ENCODE results near the gene QDPR.
"Not testable (repeated sequence)": the region's sequence is repeated elsewhere in the genome, so short reads cannot be mapped to it uniquely, and the experiment has no call there.

Gene QDPR

GRCh38 chr4:17511950-17512795, at the start of gene QDPR:
TSS of gene QDPR (minus strand) at chr4:17512090. CDS start at chr4:17512054, 36 bp downstream.
- DNase-seq, result peak in 1 of 2 experiments; percentile 59

- no peak for DNase-seq
These were observed 49.5 kb upstream of the QDPR start for GRCh38 chr4:17561195-17561909.

- no peak for DNase-seq
These were observed 48.3 kb upstream of the QDPR start for GRCh38 chr4:17560065-17560673.

- no peak for DNase-seq
These were observed 47.8 kb upstream of the QDPR start for GRCh38 chr4:17559709-17560048.

GRCh38 chr4:17558941-17559708, 47.2 kb upstream of the QDPR start:
- DNase-seq, result no peak

- no peak for DNase-seq
These were observed 46.0 kb upstream of the QDPR start for GRCh38 chr4:17557880-17558279.

- no peak for DNase-seq
These were observed 44.6 kb upstream of the QDPR start for GRCh38 chr4:17556498-17556897.

- no peak for DNase-seq
These were observed 42.7 kb upstream of the QDPR start for GRCh38 chr4:17554568-17554967.

- DNase-seq, result no peak
These were observed 40.5 kb upstream of the QDPR start for GRCh38 chr4:17552427-17552826.

- no peak for DNase-seq
These were observed 38.7 kb upstream of the QDPR start for GRCh38 chr4:17550549-17550948.

- no peak for DNase-seq
These were observed 34.8 kb upstream of the QDPR start for GRCh38 chr4:17546678-17547077.

- DNase-seq, result no peak
These were observed 34.3 kb upstream of the QDPR start for GRCh38 chr4:17546222-17546621.

- no peak for DNase-seq
These were observed 33.7 kb upstream of the QDPR start for GRCh38 chr4:17545374-17546140.

GRCh38 chr4:17544831-17545234, 32.9 kb upstream of the QDPR start:
- DNase-seq, result no peak

GRCh38 chr4:17544205-17544604, 32.3 kb upstream of the QDPR start:
- DNase-seq, result no peak

GRCh38 chr4:17537060-17537459, 25.2 kb upstream of the QDPR start:
- DNase-seq, result not testable (repeated sequence)

GRCh38 chr4:17535906-17536305, 24.0 kb upstream of the QDPR start:
- DNase-seq, result no peak

- no peak for DNase-seq
These were observed 23.4 kb upstream of the QDPR start for GRCh38 chr4:17535242-17535641.

- no peak for DNase-seq
These were observed 22.8 kb upstream of the QDPR start for GRCh38 chr4:17534705-17535104.

- DNase-seq, result no peak
These were observed 19.8 kb upstream of the QDPR start for GRCh38 chr4:17531538-17532285.

- no peak for DNase-seq
These were observed 16.8 kb upstream of the QDPR start for GRCh38 chr4:17528551-17529165.
